KOPT-K1 (cell line): ENCODE measurements around the gene CDKAL1.
"Not testable (repeated sequence)": the region's sequence is repeated elsewhere in the genome, so short reads cannot be mapped to it uniquely, and the experiment has no call there.

Source experiments
- H3K27ac ChIP-seq: fragments of 200-600 bp; sonication (generic); 2 replicates; pipeline ENCODE4 v1.5.1; 2016; ENCODE audit warnings: antibody characterized with exemption, mild to moderate bottlenecking, low read depth, low read length; ENCODE audit not compliant: poor library complexity, severe bottlenecking
- H3K36me3 ChIP-seq: fragments of 200-600 bp; sonication (generic); 2 replicates; pipeline ENCODE4 v1.5.1; 2017; ENCODE audit warnings: antibody characterized with exemption, mild to moderate bottlenecking, low read length, moderate library complexity; ENCODE audit not compliant: insufficient read depth
- H3K9me3 ChIP-seq: fragments of 200-600 bp; sonication (generic); 2 replicates; pipeline ENCODE4 v1.5.1; 2017; ENCODE audit warnings: antibody characterized with exemption, low read length, mild to moderate bottlenecking; ENCODE audit not compliant: insufficient read depth, poor library complexity, severe bottlenecking

CDKAL1 gene

GRCh38 chr6:20751293-20751935 is 217.2 kb downstream of the CDKAL1 start:
- H3K9me3 ChIP-seq = peaks cover 26% of the 10 kb centered on the region
- no peaks in the 10 kb centered on the region for H3K36me3 ChIP-seq
- H3K27ac ChIP-seq = no peak overlapping the region

GRCh38 chr6:20755631-20756030 is 221.4 kb downstream of the CDKAL1 start:
- Histone ChIP-seq H3K27ac (no peak overlapping the region), H3K9me3 (peaks cover 25% of the 10 kb centered on the region), H3K36me3 (no peaks in the 10 kb centered on the region)

GRCh38 chr6:20756584-20757147 is 222.4 kb downstream of the CDKAL1 start:
- peaks cover 31% of the 10 kb centered on the region for H3K9me3 ChIP-seq
- not testable (repeated sequence) for H3K36me3 ChIP-seq, H3K27ac ChIP-seq

GRCh38 chr6:20757761-20758160 is 223.5 kb downstream of the CDKAL1 start:
- Histone ChIP-seq H3K27ac (no peak overlapping the region), H3K9me3 (peaks cover 31% of the 10 kb centered on the region), H3K36me3 (peaks cover 4% of the 10 kb centered on the region; the same call in 1 of the 2 replicates)

- no peak overlapping the region for H3K27ac ChIP-seq
- H3K9me3 ChIP-seq = peaks cover 10% of the 10 kb centered on the region
- peaks cover 4% of the 10 kb centered on the region; the same call in 1 of the 2 replicates for H3K36me3 ChIP-seq
Observed at GRCh38 chr6:20763296-20763695, 229.0 kb downstream of the CDKAL1 start.

- H3K27ac ChIP-seq = no peak overlapping the region
- peaks cover 5% of the 10 kb centered on the region for H3K9me3 ChIP-seq
- no peaks in the 10 kb centered on the region for H3K36me3 ChIP-seq
Observed at GRCh38 chr6:20769631-20770030, 235.4 kb downstream of the CDKAL1 start.

GRCh38 chr6:20770773-20771172 is 236.5 kb downstream of the CDKAL1 start:
- Histone ChIP-seq H3K9me3 (peaks cover 5% of the 10 kb centered on the region), H3K36me3 (no peaks in the 10 kb centered on the region), H3K27ac (no peak overlapping the region)

- no peak overlapping the region for H3K27ac ChIP-seq
Observed at GRCh38 chr6:20771409-20771808, 237.2 kb downstream of the CDKAL1 start.

GRCh38 chr6:20773822-20774221 is 239.6 kb downstream of the CDKAL1 start:
- no peaks in the 10 kb centered on the region for H3K36me3 ChIP-seq
- H3K27ac ChIP-seq = no peak overlapping the region
- H3K9me3 ChIP-seq = peaks cover 5% of the 10 kb centered on the region

More at GRCh38 chr6:20771409-20771808, 237.2 kb downstream of the CDKAL1 start:
- Histone ChIP-seq H3K36me3 (no peaks in the 10 kb centered on the region), H3K9me3 (peaks cover 5% of the 10 kb centered on the region)

- H3K27ac ChIP-seq = no peak overlapping the region
- no peaks in the 10 kb centered on the region; the same call in 1 of the 2 replicates for H3K36me3 ChIP-seq
- peaks cover 5% of the 10 kb centered on the region for H3K9me3 ChIP-seq
Observed at GRCh38 chr6:20775981-20776380, 241.7 kb downstream of the CDKAL1 start.

GRCh38 chr6:20777801-20778200 is 243.5 kb downstream of the CDKAL1 start:
- H3K36me3 ChIP-seq = peaks cover 3% of the 10 kb centered on the region
- no peaks in the 10 kb centered on the region for H3K9me3 ChIP-seq
- H3K27ac ChIP-seq = no peak overlapping the region

GRCh38 chr6:20778459-20778858 is 244.2 kb downstream of the CDKAL1 start:
- Histone ChIP-seq H3K27ac (no peak overlapping the region), H3K36me3 (peaks cover 8% of the 10 kb centered on the region), H3K9me3 (no peaks in the 10 kb centered on the region)

- Histone ChIP-seq H3K36me3 (peaks cover 12% of the 10 kb centered on the region), H3K9me3 (no peaks in the 10 kb centered on the region), H3K27ac (no peak overlapping the region)
Observed at GRCh38 chr6:20778912-20779311, 244.7 kb downstream of the CDKAL1 start.

- Histone ChIP-seq H3K27ac (no peak overlapping the region), H3K9me3 (no peaks in the 10 kb centered on the region), H3K36me3 (no peaks in the 10 kb centered on the region)
Observed at GRCh38 chr6:20789162-20789561, 254.9 kb downstream of the CDKAL1 start.

GRCh38 chr6:20790032-20790791 is 256.0 kb downstream of the CDKAL1 start:
- Histone ChIP-seq H3K27ac (no peak overlapping the region), H3K36me3 (no peaks in the 10 kb centered on the region), H3K9me3 (no peaks in the 10 kb centered on the region)
